NCI-H2196 treated with DMSO at 0.1 percent for 48 hours (cell line): ENCODE measurements around the gene POLR2B.
"Not testable (repeated sequence)": the region's sequence is repeated elsewhere in the genome, so short reads cannot be mapped to it uniquely, and the experiment has no call there.

Experiments
- DNase-seq: peaks from one replicate; lab custom pipeline; 2025; ENCODE audit not compliant: unreplicated experiment; lab: John Stamatoyannopoulos, UW

POLR2B gene

GRCh38 chr4:56978750-56979303, at the start of gene POLR2B:
POLR2B (plus strand) TSS chr4:56978896; CDS start chr4:56978986, 90 bp downstream.
- DNase-seq: peak; percentile 55

- no peak for DNase-seq
Measured at GRCh38 chr4:56930638-56931037, 48.1 kb upstream of the POLR2B start.

- no peak for DNase-seq
Measured at GRCh38 chr4:56931924-56932323, 46.8 kb upstream of the POLR2B start.

- DNase-seq: no peak
Measured at GRCh38 chr4:56937262-56937661, 41.4 kb upstream of the POLR2B start.

- not testable (repeated sequence) for DNase-seq
Measured at GRCh38 chr4:56939826-56940225, 38.9 kb upstream of the POLR2B start.

- no peak for DNase-seq
Measured at GRCh38 chr4:56940403-56940802, 38.3 kb upstream of the POLR2B start.

GRCh38 chr4:56940971-56941370, 37.7 kb upstream of the POLR2B start:
- DNase-seq: no peak

GRCh38 chr4:56941403-56941802, 37.3 kb upstream of the POLR2B start:
- no peak for DNase-seq

- no peak for DNase-seq
Measured at GRCh38 chr4:56953680-56954520, 24.8 kb upstream of the POLR2B start.

GRCh38 chr4:56958111-56958517, 20.6 kb upstream of the POLR2B start:
- DNase-seq: no peak

- no peak for DNase-seq
Measured at GRCh38 chr4:56959100-56959499, 19.6 kb upstream of the POLR2B start.

- no peak for DNase-seq
Measured at GRCh38 chr4:56961107-56961500, 17.6 kb upstream of the POLR2B start.

GRCh38 chr4:56971383-56971782, 7.3 kb upstream of the POLR2B start:
- DNase-seq: no peak

- no peak for DNase-seq
Measured at GRCh38 chr4:56972389-56972788, 6.3 kb upstream of the POLR2B start.

- DNase-seq: no peak
Measured at GRCh38 chr4:56972809-56973208, 5.9 kb upstream of the POLR2B start.

- no peak for DNase-seq
Measured at GRCh38 chr4:56973336-56973735, 5.4 kb upstream of the POLR2B start.

GRCh38 chr4:56976283-56976836, 2.3 kb upstream of the POLR2B start:
- DNase-seq: no peak

GRCh38 chr4:56976837-56977320, 1.8 kb upstream of the POLR2B start:
- DNase-seq: no peak

GRCh38 chr4:56977321-56978012, 1.2 kb upstream of the POLR2B start, which contains the start of gene NOA1:
NOA1 (minus strand) TSS chr4:56977606; CDS start chr4:56977585, 21 bp downstream.
- DNase-seq: peak; percentile 67

GRCh38 chr4:56979421-56980072, 851 bp downstream of the POLR2B start:
- no peak for DNase-seq

- no peak for DNase-seq
Measured at GRCh38 chr4:56981795-56982201, 3.1 kb downstream of the POLR2B start.
